Activated gamma-delta T cell treated with anti-CD3 and anti-CD28 coated beads, Interleukin-2, amount 50 U/mL, for 16 hours (primary cell): ENCODE data around the gene ADGRL3.
"Not testable (repeated sequence)": the region's sequence is repeated elsewhere in the genome, so short reads cannot be mapped to it uniquely, and the experiment has no call there.

Experiments
- DNase-seq: peaks from one replicate; pipeline ENCODE4 v3.0.0-alpha.2; 2020; ENCODE audit warnings: low read depth

Gene ADGRL3

GRCh38 chr4:61820136-61820535 lies 620.0 kb downstream of the ADGRL3 start:
- DNase-seq = no peak

GRCh38 chr4:61824454-61824853 lies 624.3 kb downstream of the ADGRL3 start:
- DNase-seq = no peak

- DNase-seq = no peak
Measured at GRCh38 chr4:61827907-61828391, 627.8 kb downstream of the ADGRL3 start.

- no peak for DNase-seq
Measured at GRCh38 chr4:61828960-61829359, 628.8 kb downstream of the ADGRL3 start.

- DNase-seq = no peak
Measured at GRCh38 chr4:61831987-61832386, 631.9 kb downstream of the ADGRL3 start.

GRCh38 chr4:61837395-61837794 lies 637.3 kb downstream of the ADGRL3 start:
- DNase-seq = no peak

- DNase-seq = no peak
Measured at GRCh38 chr4:61838072-61838471, 637.9 kb downstream of the ADGRL3 start.

DNA sequence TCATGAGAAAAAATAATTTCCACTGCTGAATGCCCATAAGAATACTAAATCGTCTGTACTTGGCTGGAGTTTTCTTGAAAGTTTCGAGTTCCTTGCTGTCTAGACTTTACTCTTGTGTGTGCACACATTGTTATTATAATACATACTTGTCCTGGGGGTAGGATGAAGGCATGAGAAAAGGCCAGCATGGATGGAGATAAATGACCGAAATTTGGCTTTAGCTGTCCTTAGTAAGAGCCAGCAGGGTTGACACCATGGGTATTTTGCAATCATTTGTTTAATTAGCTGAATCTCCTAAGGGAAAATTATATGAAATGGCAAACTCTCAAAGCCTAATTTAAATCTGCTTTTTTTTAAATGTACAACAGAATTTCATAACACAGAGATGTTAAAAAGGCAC lies 641.6 kb downstream of the ADGRL3 start:
- no peak for DNase-seq

DNA sequence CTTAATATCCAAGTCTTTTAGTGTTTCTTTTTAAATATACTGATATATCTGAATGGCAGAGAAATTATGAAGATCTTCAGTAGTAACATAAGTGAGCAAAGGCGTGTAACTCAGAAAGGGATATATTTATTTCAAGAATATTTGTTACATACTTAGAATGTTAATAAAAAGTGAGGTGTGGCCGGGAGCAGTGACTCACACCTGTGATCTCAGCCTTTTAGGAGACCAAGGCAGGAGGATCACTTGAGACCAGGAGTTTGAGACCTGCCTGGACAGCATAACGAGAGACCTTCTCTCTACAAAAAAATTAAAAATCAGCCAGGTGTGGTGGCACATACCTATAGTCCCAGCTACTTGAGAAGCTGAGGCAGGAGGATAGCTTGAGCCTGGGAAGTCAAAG lies 651.0 kb downstream of the ADGRL3 start:
- DNase-seq = no peak

- not testable (repeated sequence) for DNase-seq
Measured at GRCh38 chr4:61852105-61852504, 652.0 kb downstream of the ADGRL3 start.

DNA sequence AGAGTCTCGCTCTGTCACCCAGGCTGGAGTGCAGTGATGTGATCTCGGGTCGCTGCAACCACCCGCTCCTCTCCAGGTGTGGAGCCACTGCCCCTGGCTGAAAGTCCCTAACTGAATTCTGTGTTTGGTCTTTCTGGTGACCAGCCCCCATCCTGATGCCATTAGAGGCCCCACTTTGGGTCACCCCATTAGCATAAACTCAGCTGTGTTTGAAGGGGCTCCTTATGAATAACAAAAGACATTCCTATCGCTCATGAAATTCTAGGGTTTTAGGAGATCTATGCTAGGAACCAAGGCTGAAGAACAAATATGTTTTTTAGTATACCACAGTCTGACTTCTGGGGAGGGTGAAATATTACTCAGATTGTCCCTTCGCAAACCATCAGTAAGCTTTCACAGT lies 652.9 kb downstream of the ADGRL3 start:
- DNase-seq = no peak

DNA sequence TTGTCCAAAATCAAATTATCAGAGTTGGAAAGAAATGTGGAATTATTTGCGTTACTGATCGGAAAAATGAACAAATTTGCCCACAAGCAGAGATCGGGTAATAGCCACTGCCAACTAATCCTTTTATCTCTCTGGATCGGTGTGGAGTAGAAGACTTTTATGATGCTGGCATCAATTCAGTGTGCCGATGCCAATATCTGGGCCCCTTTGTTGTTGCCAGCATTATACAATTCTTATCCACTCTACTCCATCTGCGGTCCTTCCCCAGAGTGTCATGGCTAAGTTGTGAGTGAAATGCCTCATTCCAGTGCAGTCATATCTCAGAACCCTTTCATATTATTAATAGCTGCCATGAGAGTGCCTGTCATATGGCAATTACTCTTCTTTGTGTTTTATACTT lies 660.2 kb downstream of the ADGRL3 start:
- DNase-seq = no peak

DNA sequence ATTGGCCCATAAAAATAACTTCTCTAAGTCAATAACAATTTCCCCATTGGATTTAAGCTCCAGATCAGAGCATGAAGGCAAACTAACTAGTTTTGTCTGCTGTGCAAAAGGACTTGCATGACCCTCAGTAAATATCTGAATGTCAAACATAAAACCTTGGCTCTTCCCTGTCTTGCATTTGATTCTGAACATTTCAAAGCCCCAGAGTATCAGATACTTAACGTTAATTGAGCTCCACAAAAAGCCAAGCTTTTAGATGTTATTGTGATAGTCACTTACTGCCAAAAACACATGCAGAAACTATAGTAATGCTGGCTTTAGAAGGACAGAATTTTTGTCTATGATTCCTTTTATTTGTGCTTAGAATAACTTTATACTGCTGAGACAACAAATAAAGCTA lies 664.2 kb downstream of the ADGRL3 start:
- DNase-seq = no peak

DNA sequence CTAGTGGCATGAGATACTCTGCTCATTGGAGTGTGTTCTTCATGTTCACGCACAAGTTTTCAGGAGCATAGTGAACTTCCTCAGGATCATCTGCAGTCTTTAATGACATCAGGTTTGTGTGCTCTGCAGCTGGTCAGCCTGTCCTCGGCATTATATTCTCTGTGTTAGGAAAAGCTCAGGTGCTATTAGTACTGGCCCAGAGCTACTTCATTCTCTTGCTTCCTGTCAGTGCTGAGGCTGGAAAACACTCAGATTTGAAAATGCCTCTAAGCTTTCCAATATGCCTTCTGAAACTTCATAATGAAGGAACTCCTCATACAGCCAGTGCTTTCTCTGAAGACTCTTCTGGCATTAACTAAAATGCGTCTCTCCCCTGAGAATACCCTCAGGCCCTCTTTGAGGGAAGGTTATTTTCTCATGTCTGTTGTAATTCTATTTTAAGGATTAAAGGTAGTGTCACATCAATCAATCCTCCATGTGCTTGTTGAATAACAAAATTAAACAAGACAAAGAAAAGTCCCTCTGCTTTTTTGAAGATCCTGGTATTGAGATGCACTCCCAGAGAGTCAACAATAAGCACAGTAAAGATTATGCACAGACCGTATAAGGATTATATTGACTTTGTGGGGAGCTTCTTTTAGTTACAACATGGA lies 666.4 kb downstream of the ADGRL3 start:
- DNase-seq = no peak

DNA sequence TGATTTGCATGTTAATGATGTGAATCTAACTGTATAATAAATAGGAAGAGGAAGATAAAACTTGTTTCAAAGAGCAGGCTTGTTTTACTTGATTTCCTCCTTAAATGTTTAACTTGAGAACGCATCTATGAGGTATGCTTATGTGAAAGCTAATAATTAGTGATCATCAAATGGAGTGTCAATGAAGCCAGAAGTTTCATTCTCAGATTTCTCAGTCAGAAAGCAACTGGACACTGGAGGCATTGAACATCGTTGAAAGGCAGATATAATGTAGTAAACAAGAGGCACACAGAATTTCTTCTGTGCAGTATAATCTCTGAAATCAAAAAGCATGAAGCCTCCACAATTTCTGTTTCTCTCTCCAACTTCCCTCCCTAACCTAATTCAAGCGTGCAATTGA lies 672.9 kb downstream of the ADGRL3 start:
- no peak for DNase-seq

- DNase-seq = no peak
Measured at GRCh38 chr4:61877266-61877665, 677.1 kb downstream of the ADGRL3 start.

- no peak for DNase-seq
Measured at GRCh38 chr4:61877893-61878292, 677.8 kb downstream of the ADGRL3 start.

- DNase-seq = no peak
Measured at GRCh38 chr4:61882381-61882780, 682.3 kb downstream of the ADGRL3 start.

- DNase-seq = no peak
Measured at GRCh38 chr4:61886131-61886530, 686.0 kb downstream of the ADGRL3 start.

GRCh38 chr4:61889117-61889516 lies 689.0 kb downstream of the ADGRL3 start:
- DNase-seq = no peak

- DNase-seq = no peak
Measured at GRCh38 chr4:61890321-61890720, 690.2 kb downstream of the ADGRL3 start.

DNA sequence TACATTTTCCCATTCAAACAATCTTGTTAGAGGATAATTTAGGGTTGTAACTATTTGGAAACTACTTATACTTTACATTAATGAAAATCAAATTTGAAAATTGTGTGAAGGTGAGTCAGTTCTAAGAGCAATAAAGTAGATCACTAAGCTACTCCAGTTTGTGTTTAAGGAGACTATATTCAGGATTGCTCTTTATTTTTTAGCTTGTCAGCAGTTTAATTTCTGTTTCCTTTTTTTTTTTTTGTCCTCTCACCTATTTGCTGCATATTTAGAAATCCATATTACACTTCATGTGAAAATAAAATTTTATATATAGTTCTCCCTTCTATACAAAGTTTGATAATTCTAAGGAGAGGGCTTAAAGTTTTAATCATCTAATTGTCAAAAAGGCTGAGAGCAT lies 691.8 kb downstream of the ADGRL3 start:
- no peak for DNase-seq

DNA sequence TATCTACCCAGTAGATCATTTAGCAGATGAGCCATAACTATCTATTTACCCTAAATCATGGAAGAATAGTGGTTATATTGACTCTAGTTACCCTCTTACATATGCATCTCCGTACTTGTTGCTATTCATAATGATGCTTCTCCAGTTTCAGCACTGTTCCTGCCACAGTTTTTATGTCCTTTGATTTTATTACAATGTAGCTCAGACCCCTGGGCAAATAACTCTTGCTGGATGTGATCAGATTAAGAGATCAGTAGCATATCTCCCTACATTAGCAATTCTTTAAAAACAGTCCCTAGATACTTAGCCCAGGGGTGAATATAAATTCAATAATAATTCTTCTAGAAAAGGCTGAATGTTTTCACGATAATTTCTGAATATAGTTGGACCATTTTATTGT lies 696.5 kb downstream of the ADGRL3 start:
- DNase-seq = no peak

DNA sequence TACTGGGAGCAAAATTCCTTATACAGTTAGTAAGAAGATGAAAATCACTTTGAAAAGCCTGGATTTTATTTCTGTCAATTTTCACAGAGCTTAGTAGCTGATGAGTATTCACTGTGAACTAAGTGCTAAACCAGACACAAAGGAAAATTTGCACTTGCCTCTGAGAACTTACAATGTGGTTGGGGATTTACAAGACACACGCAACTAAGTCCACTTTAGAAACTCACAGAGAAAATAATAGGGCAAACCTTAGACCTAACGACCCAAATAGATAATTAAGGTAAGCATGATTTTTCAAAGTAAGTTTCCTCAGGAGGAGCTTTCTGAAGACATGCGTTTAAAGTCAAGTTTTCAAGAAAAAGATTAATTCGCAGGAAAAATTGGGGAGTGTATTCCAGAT lies 708.9 kb downstream of the ADGRL3 start:
- DNase-seq = no peak
